Measurements from ENCODE around the gene SNCB. TPM values are rescaled to one million over a fixed set of nuclear protein-coding genes. Genes with fewer than 3 reads are reported as not detected.
A peak's percentile ranks its signal among the peaks of the same experiment; 100 is the strongest.

The SNCB gene
- total and polyA plus RNA-seq, 2 of the 4 experiments (the other 2 are of a cell fraction), result 0.41 TPM; not detected in 1

DNA sequence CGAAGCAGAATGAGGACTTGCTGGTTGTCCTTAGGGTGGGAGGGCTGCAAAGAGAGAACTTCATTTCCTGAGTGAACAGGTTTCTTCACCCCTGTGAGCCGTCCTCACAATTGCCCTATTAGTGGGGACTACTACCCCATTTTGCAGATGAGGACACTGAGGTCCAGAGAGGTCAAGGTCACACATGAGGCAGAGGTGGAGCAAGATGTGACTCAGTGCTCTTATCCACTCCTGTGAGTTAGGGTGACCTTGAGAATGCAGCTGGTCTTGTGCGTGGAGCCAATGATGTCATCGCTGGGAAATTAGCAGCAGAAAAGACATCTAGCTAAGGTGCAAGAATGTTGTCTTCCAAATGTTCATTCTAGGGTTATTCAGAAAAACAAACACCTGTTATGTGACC is 47.3 kb downstream of the SNCB start:
- H2AK5ac ChIP-seq (ENCODE audit: low read depth, low read length), result no peak overlapping the region
- peaks cover 10% of the 10 kb centered on the region for H3K9me1 ChIP-seq (ENCODE audit: insufficient read depth, low read length)
- no peak overlapping the region for H4K91ac ChIP-seq (ENCODE audit: insufficient read depth, low read depth, low read length)
- no peak overlapping the region for H2BK120ac ChIP-seq (ENCODE audit: low read depth, low read length)
- no peak overlapping the region for H2AK9ac ChIP-seq (replicated peaks; ENCODE audit: low read depth, low read length, poor library complexity)
- POLR2A ChIA-PET (ENCODE audit: unreplicated experiment), result no interaction called here
- ATAC-seq (ENCODE audit: low read depth) (no peak), DNase-seq (peak; percentile 31)
- H3K23ac ChIP-seq (ENCODE audit: low read depth, low read length), result no peak overlapping the region
- TF ChIP-seq RFX5 (IDR thresholded peaks at IDR 0.05; ENCODE audit: low read depth, low read length) (no peak), POLR2A (IDR thresholded peaks at IDR 0.05; ENCODE audit: low read depth, low read length) (no peak), BHLHE40 (IDR thresholded peaks at IDR 0.05; ENCODE audit: low read depth, low read length) (no peak), MXI1 (IDR thresholded peaks at IDR 0.05; ENCODE audit: borderline replicate concordance, low read depth, low read length) (no peak), FOS (IDR thresholded peaks at IDR 0.05; ENCODE audit: low read depth, low read length) (no peak), CHD1 (IDR thresholded peaks at IDR 0.05; ENCODE audit: low read depth, low read length) (no peak), MAFK (IDR thresholded peaks at IDR 0.05; ENCODE audit: low read depth, low read length) (no peak), NFE2L2 (IDR thresholded peaks at IDR 0.05; ENCODE audit: low read depth, low read length) (no peak), CEBPB (IDR thresholded peaks at IDR 0.05; ENCODE audit: low read depth, low read length) (no peak)
- TF ChIP-seq, protein P1, sequence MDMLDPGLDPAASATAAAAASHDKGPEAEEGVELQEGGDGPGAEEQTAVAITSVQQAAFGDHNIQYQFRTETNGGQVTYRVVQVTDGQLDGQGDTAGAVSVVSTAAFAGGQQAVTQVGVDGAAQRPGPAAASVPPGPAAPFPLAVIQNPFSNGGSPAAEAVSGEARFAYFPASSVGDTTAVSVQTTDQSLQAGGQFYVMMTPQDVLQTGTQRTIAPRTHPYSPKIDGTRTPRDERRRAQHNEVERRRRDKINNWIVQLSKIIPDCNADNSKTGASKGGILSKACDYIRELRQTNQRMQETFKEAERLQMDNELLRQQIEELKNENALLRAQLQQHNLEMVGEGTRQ (IDR thresholded peaks at IDR 0.05; ENCODE audit: low read depth, low read length), result no peak
- TF ChIP-seq, protein P2, sequence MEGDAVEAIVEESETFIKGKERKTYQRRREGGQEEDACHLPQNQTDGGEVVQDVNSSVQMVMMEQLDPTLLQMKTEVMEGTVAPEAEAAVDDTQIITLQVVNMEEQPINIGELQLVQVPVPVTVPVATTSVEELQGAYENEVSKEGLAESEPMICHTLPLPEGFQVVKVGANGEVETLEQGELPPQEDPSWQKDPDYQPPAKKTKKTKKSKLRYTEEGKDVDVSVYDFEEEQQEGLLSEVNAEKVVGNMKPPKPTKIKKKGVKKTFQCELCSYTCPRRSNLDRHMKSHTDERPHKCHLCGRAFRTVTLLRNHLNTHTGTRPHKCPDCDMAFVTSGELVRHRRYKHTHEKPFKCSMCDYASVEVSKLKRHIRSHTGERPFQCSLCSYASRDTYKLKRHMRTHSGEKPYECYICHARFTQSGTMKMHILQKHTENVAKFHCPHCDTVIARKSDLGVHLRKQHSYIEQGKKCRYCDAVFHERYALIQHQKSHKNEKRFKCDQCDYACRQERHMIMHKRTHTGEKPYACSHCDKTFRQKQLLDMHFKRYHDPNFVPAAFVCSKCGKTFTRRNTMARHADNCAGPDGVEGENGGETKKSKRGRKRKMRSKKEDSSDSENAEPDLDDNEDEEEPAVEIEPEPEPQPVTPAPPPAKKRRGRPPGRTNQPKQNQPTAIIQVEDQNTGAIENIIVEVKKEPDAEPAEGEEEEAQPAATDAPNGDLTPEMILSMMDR (conservative IDR thresholded peaks at IDR 0.05; ENCODE audit: low read depth, low read length), result no peak
- intact Hi-C loops (cut with micrococcal nuclease) (no loop called here), dilution Hi-C loops (cut with HindIII; ENCODE audit: low sequenced_read_pairs, unreplicated experiment) (no loop called here), in situ Hi-C loops (cut with MboI; ENCODE audit: low sequenced_read_pairs) (no loop called here)
- no peak overlapping the region for H4K8ac ChIP-seq (ENCODE audit: low read depth in 2 of 2, low read length in 2 of 2)
- H2AFZ ChIP-seq (replicated peaks; ENCODE audit: low read length, poor library complexity), result no peak overlapping the region
- BruUV-seq (replicated peaks), result no TSS peak
- no peak overlapping the region for H3K27ac ChIP-seq (ENCODE audit: insufficient read depth, low read length)
- no peak overlapping the region for H2BK15ac ChIP-seq (ENCODE audit: low read depth, low read length)
- H4K20me1 ChIP-seq (ENCODE audit: insufficient read depth, low read length), result no peaks in the 10 kb centered on the region
- no peaks in the 10 kb centered on the region for H3K36me3 ChIP-seq (ENCODE audit: control insufficient read depth, insufficient read depth, low read length)
- H3K9ac ChIP-seq (ENCODE audit: low read depth, low read length), result no peak overlapping the region
- H3K27me3 ChIP-seq (ENCODE audit: control insufficient read depth, insufficient read depth, low read length), result no peaks in the 10 kb centered on the region; the same call in 1 of the 2 replicates
- no peak overlapping the region for H2BK20ac ChIP-seq (ENCODE audit: low read depth, low read length)
- 100% methylated on average over 1 of the region's 4 CpGs; no CpG with 5 or more reads in 1 of the 2 experiments for WGBS, 2 experiments (ENCODE audit: extremely low coverage in 2 of 2, insufficient read length in 1 of 2)
- H3K4me2 ChIP-seq (ENCODE audit: low read depth, low read length), result no peak overlapping the region
- H2BK5ac ChIP-seq (ENCODE audit: low read depth, low read length, poor library complexity, severe bottlenecking), result no peak overlapping the region
- no peak overlapping the region for H3K56ac ChIP-seq (ENCODE audit: extremely low read depth, insufficient read depth, low read length)
- H3K4me1 ChIP-seq (ENCODE audit: control insufficient read depth, insufficient read depth, low read length), result peaks cover 7% of the 10 kb centered on the region
- H4K5ac ChIP-seq (ENCODE audit: low read depth, low read length), result no peak overlapping the region
- H3K18ac ChIP-seq (ENCODE audit: low read depth, low read length), result no peak overlapping the region
- no peaks in the 10 kb centered on the region; a peak in 1 of 4 replicates for H3K79me1 ChIP-seq (ENCODE audit: low read depth in 1 of 2, low read length in 2 of 2)
- no peak overlapping the region for H3K4ac ChIP-seq (ENCODE audit: low read depth, low read length)
- H3K14ac ChIP-seq (replicated peaks; ENCODE audit: low read depth, low read length), result no peak overlapping the region
- H3K9me3 ChIP-seq (ENCODE audit: control insufficient read depth, insufficient read depth, low read length), result peaks cover 9% of the 10 kb centered on the region; the same call in 1 of the 2 replicates
- CTCF ChIA-PET, result no interaction called here
- H3K4me3 ChIP-seq (ENCODE audit: insufficient read depth, low read depth, low read length), result no peak overlapping the region

All from IMR-90 (cell line).